ENCODE measurements around the gene IRS1. TPM values are rescaled to one million over a fixed set of nuclear protein-coding genes. Genes with fewer than 3 reads are reported as not detected.

The IRS1 gene
- total and polyA plus RNA-seq, 2 of the 4 experiments (the other 2 are of a cell fraction) = 21.1 to 37.1 TPM

DNA sequence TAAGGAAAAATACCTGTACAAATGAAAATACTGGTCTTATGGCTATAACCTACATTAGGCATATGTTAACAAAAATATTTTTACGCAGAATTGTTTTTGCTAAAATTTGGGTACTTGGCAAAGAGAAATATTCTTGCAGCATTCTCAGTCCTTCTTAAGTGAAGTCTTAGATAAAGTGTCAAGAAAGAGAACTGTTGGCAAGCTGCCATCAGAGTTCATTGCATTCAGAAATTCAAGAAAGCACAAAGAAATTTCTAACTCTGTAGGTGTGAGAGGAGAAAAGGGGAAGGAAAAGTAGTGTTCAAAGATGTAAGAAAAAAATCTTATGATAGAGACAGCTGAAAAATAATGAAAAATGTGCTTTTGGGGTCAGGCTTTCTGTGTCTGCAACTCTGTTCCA lies 86.7 kb downstream of the IRS1 start:
- no CpG with 5 or more reads among the region's 1 CpG for WGBS, 2 experiments (ENCODE audit: extremely low coverage in 2 of 2, insufficient read length in 1 of 2)
- POLR2A ChIA-PET (ENCODE audit: unreplicated experiment) = no interaction called here
- CTCF ChIA-PET = no interaction called here
- Histone ChIP-seq H3K18ac (ENCODE audit: low read depth, low read length) (no peak overlapping the region), H3K14ac (replicated peaks; ENCODE audit: low read depth, low read length) (no peak overlapping the region), H2AFZ (replicated peaks; ENCODE audit: low read length, poor library complexity) (no peak overlapping the region), H3K27ac (ENCODE audit: insufficient read depth, low read length) (no peak overlapping the region), H2BK20ac (ENCODE audit: low read depth, low read length) (no peak overlapping the region), H2AK9ac (replicated peaks; ENCODE audit: low read depth, low read length, poor library complexity) (no peak overlapping the region), H3K23ac (ENCODE audit: low read depth, low read length) (no peak overlapping the region), H2BK5ac (ENCODE audit: low read depth, low read length, poor library complexity, severe bottlenecking) (no peak overlapping the region), H2BK120ac (ENCODE audit: low read depth, low read length) (no peak overlapping the region), H3K9me3 (ENCODE audit: control insufficient read depth, insufficient read depth, low read length) (no peaks in the 10 kb centered on the region), H4K8ac (ENCODE audit: low read depth in 2 of 2, low read length in 2 of 2) (no peak overlapping the region), H3K4ac (ENCODE audit: low read depth, low read length) (no peak overlapping the region), H3K56ac (ENCODE audit: extremely low read depth, insufficient read depth, low read length) (no peak overlapping the region), H3K4me1 (ENCODE audit: control insufficient read depth, insufficient read depth, low read length) (no peaks in the 10 kb centered on the region), H3K4me2 (ENCODE audit: low read depth, low read length) (no peak overlapping the region), H3K79me1 (ENCODE audit: low read depth in 1 of 2, low read length in 2 of 2) (peaks cover 0 to 5% of the 10 kb centered on the region in 2 experiments; a peak in 1 of 4 replicates), H4K5ac (ENCODE audit: low read depth, low read length) (no peak overlapping the region), H2AK5ac (ENCODE audit: low read depth, low read length) (no peak overlapping the region), H3K9me1 (ENCODE audit: insufficient read depth, low read length) (peaks cover 5% of the 10 kb centered on the region), H3K36me3 (ENCODE audit: control insufficient read depth, insufficient read depth, low read length) (no peaks in the 10 kb centered on the region), H4K20me1 (ENCODE audit: insufficient read depth, low read length) (no peaks in the 10 kb centered on the region), H2BK15ac (ENCODE audit: low read depth, low read length) (no peak overlapping the region), H3K9ac (ENCODE audit: low read depth, low read length) (no peak overlapping the region), H3K27me3 (ENCODE audit: control insufficient read depth, insufficient read depth, low read length) (no peaks in the 10 kb centered on the region), H3K4me3 (ENCODE audit: insufficient read depth, low read depth, low read length) (no peak overlapping the region), H4K91ac (ENCODE audit: insufficient read depth, low read depth, low read length) (no peak overlapping the region)
- DNase-seq (no peak), ATAC-seq (ENCODE audit: low read depth) (no peak)
- intact Hi-C loops (cut with micrococcal nuclease) = no loop called here
- TF ChIP-seq SMC3 (IDR thresholded peaks at IDR 0.05; ENCODE audit: low read depth, low read length) (no peak), MAFK (IDR thresholded peaks at IDR 0.05; ENCODE audit: low read depth, low read length) (no peak), RAD21 (IDR thresholded peaks at IDR 0.05; ENCODE audit: low read length) (no peak), BHLHE40 (IDR thresholded peaks at IDR 0.05; ENCODE audit: low read depth, low read length) (no peak), NFE2L2 (IDR thresholded peaks at IDR 0.05; ENCODE audit: low read depth, low read length) (no peak), MXI1 (IDR thresholded peaks at IDR 0.05; ENCODE audit: borderline replicate concordance, low read depth, low read length) (no peak), RFX5 (IDR thresholded peaks at IDR 0.05; ENCODE audit: low read depth, low read length) (no peak), MAZ (IDR thresholded peaks at IDR 0.05; ENCODE audit: borderline replicate concordance, low read depth, low read length) (no peak), FOS (IDR thresholded peaks at IDR 0.05; ENCODE audit: low read depth, low read length) (no peak)
- TF ChIP-seq, protein P1, sequence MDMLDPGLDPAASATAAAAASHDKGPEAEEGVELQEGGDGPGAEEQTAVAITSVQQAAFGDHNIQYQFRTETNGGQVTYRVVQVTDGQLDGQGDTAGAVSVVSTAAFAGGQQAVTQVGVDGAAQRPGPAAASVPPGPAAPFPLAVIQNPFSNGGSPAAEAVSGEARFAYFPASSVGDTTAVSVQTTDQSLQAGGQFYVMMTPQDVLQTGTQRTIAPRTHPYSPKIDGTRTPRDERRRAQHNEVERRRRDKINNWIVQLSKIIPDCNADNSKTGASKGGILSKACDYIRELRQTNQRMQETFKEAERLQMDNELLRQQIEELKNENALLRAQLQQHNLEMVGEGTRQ (IDR thresholded peaks at IDR 0.05; ENCODE audit: low read depth, low read length) = no peak
- TF ChIP-seq, protein P2, sequence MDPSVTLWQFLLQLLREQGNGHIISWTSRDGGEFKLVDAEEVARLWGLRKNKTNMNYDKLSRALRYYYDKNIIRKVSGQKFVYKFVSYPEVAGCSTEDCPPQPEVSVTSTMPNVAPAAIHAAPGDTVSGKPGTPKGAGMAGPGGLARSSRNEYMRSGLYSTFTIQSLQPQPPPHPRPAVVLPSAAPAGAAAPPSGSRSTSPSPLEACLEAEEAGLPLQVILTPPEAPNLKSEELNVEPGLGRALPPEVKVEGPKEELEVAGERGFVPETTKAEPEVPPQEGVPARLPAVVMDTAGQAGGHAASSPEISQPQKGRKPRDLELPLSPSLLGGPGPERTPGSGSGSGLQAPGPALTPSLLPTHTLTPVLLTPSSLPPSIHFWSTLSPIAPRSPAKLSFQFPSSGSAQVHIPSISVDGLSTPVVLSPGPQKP (IDR thresholded peaks at IDR 0.05; ENCODE audit: borderline replicate concordance, low read depth, low read length) = no peak
- no TSS peak for BruUV-seq (replicated peaks)
- in situ Hi-C loops (cut with MboI; ENCODE audit: low sequenced_read_pairs) = no loop called here
- dilution Hi-C loops (cut with HindIII; ENCODE audit: low sequenced_read_pairs, unreplicated experiment) = no loop called here

All from IMR-90 (cell line).